ENCODE results near the gene PFKFB4.

Gene PFKFB4

DNA sequence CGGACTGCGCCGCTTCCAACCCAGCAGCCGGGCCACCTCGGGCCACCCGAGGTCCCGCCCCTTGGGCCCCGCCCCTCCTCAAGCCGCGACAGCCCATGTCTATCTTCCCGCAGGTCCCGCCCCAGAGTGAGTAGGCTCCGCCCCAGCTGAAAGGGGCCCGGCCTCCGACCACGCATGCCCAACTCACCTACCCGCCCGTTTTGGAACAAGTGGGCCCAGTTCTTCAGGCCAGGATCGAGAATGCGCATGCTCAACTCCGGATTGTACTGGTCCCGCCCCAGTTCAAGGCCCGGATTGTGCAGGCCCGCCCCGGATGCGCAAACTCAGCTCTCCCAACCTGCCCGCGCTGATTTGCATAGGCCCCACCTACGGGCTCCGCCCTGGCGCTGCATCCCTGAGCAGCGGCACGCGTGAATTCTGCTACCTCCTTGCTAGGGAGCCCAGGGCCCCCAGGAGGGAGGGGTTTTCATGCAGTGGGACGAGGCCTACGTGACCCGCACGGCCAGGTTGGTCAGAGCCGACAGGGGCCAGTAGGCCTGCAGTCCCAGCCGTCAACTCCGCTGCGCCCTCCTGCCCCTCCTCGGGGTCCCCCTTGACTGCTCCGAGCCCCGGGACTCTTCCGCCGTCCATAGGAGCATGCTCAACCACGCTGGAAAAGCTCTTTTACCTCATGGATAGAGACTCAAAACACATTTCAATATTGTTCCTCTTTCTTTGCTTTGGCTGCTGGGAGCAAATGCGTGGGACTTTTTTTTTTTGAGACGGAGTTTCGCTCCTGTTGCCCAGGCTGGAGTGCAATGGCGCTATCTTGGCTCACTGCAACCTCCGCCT is at the start of gene PFKFB4:
Gene PFKFB4, minus strand, starts transcription at position 8 of the 831 bp plus-strand sequence. CDS start 26 bp downstream, outside the sequence.
- DNase-seq: peak; percentile 100

DNA sequence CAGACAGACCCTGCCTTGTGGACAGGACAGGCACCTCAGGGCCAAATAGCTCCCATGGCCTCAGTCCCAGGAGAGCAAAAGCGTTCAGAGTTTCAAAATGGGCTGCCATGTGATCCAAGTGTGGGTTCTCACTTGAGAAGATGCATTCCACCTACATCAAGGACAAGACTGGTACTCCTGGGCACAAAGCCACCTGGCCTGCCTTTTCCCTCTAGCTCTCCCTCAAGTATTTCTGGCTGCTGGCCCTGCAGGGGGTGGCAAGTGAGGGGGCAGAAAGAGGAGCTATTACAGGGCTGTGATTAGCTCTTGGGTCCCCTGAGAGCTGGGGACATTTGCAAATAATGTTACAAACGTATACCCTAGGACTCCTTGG is 45.0 kb upstream of the PFKFB4 start:
- DNase-seq: no peak

DNA sequence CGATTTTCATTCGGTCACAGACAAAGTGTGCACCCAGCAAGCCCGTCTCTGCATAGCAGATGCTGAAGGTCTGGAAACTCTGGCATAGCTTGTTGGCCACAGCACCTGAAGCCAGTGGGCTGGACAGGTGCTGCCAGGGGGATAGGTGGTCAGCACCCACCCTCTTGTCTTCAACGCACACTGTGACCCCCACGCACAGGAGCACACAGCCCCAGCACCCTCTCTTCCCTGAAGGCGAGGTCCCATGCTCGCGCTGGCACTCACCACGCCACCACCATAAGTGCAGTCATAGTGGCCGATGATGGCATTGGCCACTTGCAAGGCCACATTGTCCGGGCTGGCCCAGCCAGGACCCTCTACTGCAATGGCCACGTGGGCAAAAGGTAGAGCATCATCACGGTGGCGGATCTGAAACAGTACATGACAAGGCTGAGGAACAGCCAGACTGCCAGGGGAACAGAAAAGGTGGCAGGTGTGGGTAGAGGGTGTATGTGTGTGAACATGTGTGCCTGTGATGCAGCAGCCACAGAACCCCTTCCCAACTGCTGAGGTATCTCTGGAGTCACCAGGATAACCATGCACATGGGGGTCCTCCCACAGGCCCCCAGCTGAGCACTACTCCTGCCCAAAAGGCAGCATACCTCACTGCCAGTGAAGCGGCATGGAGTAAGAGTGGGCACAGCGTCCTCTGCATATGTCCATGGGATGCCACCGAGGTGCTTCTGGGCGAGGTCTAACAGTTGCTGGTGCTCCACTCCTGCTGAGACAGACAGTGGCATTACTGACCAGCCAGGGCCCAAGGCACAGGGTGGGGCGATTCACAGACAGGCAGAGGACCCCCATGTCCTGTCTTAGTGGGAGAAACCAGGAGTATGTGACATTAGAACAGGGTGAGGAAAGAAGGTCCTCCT is 44.4 kb upstream of the PFKFB4 start:
- no peak for DNase-seq

DNA sequence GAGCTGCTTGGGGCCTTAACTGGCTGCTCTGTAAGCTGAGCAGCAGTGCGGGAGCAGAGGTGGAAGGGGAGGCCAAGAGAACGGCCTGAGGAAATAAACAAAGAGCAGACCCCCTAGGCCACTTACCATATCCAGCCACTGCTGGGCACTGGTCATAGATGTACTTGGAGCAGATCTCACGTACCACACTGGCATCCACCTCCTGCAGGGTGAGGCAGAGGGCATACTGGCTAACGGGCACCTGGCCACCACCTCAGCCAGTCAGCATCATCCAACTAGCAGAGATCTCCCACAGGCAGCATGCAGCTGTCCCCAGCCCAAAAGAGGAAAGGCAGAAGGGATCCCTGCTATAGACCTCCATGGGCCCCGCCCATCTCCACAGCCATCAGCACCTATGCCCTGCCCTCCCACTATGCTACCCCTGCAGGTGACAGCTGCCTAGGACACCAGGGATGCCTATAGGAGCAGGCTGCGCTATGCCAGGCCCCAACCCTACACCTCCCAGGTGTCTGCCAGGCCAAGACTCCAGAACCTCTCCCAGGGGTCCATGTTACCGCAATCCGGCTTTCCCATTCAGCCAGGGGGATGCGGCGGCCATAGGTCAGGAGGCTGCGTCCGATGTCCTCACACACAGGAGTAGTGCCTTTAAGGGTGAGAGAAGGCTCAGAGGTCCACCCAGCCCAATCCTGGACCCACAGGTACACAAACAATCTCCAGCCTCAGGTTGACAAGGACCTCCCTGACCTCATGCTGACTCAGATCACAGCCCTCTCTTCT is 43.1 kb upstream of the PFKFB4 start:
- no peak for DNase-seq

- no peak for DNase-seq
Observed at GRCh38 chr3:48599077-48599501, 42.5 kb upstream of the PFKFB4 start.

DNA sequence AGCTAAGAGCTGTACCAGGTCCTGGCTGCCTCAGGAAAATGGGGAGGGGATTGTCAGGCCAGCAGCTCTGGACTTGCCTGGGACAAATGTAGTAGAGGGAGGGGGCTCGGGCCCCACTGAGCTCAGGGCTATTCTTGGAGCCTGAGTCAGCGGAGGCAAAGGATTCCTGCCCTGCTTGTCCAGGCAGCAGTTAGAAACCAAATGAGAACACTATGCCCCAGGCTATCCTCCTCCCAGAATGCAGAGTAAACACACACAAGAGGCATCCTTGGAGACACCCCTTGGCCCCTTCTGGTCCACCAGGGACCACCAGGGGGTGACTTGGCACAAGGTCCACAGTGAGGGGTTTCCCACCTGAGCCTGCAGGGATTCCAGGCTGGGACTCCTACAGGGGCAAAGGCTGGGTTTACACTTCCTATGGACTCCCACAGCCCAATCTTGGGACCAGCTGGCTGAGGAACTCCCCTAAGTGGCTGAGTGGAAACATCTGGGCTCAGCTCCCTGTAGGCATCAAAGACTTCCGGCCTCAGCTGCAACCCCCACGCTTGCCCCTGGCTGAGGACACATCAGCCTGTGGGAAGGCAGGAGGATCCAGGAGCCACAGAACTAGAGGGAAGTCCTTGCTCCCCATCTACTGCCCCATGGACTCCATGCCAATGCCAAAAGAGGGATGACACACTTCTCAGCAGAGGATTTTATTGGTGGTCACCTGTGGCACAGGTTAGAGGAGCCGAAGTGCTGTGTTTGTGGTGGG is 41.9 kb upstream of the PFKFB4 start:
- DNase-seq: no peak

DNA sequence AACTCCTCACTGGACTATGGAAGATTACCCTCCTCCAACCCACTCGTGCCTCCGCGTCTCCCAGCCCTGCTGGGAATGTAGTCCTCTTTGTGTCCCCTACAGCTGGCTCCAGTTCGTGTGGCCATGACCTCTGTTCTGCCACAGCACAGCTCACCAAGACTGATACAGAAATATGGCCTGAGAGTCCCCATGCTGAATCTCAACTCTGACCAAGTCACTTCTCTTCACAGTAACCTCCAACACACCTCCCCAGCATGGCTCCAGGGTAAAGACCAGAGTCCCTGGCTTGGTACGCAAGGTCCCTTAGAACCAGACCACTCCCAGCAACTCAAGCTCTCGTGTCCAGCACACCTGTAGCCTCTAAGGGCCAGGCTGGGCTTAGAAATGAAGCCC is 40.8 kb upstream of the PFKFB4 start:
- no peak for DNase-seq

- DNase-seq: no peak
Observed at GRCh38 chr3:48596676-48597407, 40.2 kb upstream of the PFKFB4 start.

DNA sequence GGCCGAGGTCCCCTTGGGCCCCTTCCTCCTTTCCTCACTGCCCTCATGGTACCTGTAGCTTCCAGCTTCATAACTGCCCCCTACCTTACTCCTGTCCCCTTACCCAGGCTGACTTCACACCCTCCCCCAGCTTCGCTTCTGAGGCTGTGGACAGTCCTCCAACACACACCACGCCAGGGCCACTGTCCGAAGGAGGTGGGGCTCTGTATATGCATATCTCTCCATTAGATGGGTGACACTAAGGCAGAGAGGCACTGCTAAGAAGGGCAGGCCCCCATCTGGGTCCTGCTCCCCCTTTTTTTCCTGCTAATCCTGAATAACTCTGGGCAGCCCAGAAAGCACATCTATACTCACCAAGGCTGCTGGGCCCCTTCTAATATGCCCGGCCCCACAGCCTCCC is 39.6 kb upstream of the PFKFB4 start:
- DNase-seq: no peak

DNA sequence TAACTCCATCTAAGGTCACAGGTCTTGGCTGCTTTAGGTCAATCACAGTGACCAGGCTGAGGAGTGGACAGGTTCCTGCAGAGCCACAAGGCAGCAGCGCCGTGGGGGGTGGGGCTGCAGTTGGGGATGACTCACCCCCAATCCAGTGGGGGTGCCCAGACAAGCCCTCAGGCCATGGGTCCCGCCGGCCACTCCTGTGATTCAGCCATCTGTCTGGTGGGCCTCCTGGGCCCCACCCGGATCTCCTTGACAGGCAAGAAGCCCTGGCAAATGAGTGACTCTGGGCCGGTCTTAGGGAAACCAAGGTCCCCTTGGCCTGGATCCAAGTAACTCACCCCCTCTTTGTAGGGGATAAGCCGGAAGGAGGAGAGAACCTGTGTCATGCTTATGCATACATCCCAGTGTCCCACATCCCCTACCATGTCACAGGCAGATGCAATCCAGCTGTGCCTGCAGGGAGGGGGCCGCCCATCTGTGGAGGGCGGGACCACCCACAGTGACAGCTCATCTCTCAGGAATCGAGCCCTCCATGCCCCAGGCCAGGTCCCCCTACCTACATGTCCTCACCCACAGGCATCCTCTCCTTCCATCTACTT is 39.0 kb upstream of the PFKFB4 start:
- no peak for DNase-seq

DNA sequence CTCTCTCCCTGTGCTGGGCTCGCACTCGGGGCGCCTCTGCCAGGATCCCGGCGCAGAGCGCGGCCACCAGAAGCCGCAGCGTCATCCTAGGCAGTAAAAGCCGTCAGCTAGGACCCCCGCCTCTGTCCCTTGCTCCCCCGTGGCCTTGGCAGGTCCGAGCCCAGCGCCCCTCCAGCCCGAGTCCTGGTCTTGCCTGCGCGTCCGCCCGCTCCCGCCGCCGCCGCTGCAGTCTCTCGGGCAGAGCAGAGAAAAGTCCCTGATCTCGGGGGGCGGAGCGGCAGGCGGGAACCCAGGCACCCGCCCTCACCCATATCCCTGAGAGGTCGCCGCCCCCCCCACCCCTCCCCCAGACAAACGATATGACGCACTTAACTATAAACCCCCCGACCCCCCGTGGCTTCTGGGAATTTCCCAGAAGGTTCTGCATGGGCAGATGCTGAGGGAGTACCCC is 38.5 kb upstream of the PFKFB4 start, which contains the start of gene COL7A1:
Gene COL7A1, minus strand, starts transcription at position 255 of the 451 bp plus-strand sequence. Its CDS starts 170 bp downstream, at position 85.
- no peak for DNase-seq

DNA sequence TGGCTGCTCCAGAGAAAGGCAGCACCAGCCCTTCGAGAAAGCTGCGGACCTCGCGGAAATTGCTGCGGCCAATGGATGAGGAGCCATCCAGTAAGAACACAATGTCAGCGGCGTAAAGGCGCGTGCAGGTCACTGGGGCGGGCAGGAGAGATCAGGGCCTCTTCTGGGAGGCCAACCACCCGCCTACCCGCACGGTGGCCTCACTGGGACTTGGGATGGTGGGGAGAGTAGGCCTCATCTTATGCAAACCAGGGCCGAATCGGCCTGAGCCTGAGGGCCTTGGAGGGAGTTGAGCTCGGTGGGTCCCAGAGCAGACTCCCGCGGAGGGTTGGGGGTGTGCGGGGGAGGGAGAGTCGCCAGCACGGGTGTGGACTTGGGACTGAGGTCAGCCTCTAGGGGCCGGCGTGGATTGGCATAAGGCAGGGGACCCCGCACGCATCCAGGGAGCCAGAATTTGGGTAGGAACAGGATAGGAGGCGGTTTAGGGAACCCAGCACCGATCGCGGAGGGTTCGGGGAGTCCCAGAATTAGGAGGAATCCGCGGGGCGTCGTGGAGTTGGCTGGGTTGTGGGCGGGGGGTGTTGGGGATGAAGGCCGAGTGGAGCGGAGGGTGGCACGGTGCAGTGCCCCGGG is 37.9 kb upstream of the PFKFB4 start:
- no peak for DNase-seq

DNA sequence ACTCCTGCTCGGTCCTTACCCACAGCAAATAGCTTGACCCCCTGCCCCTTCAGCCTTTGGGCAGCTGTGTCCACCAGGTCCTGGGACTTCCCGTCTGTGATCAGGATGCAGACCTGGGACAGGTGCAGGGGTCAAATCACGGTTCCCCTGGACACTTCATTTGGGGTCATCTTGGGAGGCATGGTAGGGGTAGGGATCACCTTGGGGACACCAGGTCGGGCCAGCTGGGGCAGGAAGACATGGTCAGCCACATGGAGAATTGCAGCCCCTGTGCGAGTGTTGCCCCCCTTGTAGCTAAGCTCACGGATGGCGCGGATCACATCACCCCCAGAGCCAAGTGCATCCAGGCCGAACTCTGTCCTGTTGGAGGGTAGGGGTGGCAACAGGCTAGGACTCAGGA is 36.7 kb upstream of the PFKFB4 start:
- DNase-seq: no peak

GRCh38 chr3:48592519-48593087 is 36.0 kb upstream of the PFKFB4 start:
- no peak for DNase-seq

DNA sequence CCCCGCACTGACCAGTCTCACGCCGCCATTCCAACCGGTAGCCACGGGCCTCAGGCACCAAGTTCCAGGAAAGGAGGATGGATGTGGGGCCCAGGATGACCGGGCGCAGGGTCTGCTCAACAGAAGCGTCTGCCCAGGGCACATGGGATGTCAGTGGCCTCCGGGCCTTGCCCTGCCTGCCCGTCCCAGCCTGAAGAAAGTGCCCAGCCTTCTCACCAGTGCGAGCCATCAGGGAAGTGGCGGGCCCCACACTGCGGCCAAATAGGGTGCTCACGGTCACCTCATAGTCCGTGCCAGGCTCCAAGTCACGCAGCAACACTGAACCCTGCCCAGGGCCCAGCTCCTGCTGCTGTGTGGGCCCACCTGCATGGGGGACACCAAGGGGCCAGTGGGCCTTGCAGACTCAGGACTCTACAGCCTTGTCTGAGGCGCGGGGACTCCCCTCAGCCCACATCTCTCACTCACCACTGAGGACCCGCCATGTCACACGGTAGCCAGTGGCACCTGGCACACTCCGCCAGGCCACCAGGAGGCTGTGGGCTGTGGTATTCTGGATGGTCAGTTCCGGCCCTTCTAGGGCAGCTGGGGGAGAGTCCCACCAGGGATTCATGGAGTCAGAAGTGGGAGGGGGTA is 35.4 kb upstream of the PFKFB4 start:
- no peak for DNase-seq

- DNase-seq: no peak
Observed at GRCh38 chr3:48591436-48591835, 34.8 kb upstream of the PFKFB4 start.

DNA sequence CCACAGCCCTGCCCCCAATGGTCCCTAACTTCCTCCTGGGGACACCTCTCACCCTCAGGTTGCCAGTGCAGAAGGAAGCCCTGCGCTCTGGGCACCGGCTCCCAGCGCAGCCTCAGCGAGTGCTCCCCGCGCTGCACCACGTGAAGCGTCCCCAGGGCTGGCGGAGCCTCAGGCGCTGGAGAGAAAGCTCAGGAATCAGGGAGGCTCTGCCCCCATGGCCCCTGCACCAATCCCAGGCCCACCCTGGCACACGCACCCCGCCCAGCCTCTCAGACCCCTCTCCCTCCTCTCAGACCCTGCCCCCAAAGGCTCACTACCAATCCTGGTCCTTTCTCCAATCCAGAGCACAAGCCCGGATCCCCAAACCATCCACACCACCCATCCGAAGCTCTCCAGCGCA is 31.6 kb upstream of the PFKFB4 start:
- DNase-seq: no peak

DNA sequence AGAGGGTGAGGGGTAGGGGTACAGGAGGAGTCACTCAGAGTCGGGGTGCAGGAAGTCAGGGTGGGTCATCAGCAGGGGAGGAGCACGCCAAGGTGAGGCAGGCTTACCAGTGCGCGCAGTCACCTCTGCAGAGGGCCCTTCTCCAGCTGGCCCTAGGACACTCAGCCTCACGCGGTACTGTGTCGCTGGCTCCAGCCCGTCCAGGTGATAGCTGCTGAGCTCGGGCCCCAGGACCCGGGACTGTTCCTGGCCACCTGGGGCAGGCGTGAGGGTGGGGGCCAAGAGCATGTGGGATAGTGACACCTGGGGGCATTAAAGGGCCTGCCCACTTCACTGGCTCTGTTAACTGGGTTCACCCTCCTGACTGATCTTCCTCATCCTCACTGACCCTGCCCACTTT is 31.1 kb upstream of the PFKFB4 start:
- no peak for DNase-seq

GRCh38 chr3:48585411-48585810 is 28.8 kb upstream of the PFKFB4 start:
- no peak for DNase-seq

DNA sequence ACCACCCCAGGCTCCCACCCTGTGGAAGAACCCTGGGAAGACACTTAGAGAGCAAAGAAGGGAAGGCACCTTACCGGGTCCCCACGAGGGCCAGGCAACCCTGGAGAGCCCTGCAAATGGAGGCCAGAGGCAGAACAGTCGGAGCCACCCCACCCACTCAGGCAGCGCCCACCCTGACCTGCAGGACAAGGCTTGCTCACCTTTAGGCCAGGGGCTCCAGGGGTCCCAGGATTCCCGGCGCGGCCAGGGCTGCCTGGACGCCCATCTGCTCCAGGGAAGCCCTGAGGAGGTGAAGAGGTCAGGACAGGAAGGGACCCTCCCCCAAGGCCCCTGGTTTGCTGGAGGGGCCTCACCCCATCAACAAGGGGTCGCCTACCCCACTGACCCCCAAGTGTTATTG is 28.2 kb upstream of the PFKFB4 start:
- DNase-seq: no peak

Measured in CD4-positive, alpha-beta T cell treated with Interleukin-21 for 1 hour (primary cell).